NK-92 treated with Interleukin-12 subunit alpha and Interleukin-12 subunit beta, amount 100 ng/mL, for 24 hours (cell line): ENCODE data around the gene ANKS4B.
"Not testable (repeated sequence)": the region's sequence is repeated elsewhere in the genome, so short reads cannot be mapped to it uniquely, and the experiment has no call there.

Experiments used
- DNase-seq: peaks from one replicate; lab custom pipeline; 2025; lab: John Stamatoyannopoulos, UW

The ANKS4B gene, protein sequence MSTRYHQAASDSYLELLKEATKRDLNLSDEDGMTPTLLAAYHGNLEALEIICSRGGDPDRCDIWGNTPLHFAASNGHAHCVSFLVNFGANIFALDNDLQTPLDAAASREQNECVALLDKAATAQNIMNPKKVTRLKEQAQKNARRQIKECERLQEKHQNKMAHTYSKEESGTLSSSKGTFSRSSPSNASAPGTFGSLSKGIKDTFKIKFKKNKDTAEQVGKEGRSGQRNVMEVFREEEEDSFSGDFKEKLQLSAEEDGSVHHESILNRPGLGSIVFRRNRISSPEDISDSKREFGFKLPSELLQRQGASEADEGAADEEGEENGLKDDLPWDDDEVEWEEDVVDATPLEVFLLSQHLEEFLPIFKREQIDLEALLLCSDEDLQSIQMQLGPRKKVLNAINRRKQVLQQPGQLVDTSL

DNA sequence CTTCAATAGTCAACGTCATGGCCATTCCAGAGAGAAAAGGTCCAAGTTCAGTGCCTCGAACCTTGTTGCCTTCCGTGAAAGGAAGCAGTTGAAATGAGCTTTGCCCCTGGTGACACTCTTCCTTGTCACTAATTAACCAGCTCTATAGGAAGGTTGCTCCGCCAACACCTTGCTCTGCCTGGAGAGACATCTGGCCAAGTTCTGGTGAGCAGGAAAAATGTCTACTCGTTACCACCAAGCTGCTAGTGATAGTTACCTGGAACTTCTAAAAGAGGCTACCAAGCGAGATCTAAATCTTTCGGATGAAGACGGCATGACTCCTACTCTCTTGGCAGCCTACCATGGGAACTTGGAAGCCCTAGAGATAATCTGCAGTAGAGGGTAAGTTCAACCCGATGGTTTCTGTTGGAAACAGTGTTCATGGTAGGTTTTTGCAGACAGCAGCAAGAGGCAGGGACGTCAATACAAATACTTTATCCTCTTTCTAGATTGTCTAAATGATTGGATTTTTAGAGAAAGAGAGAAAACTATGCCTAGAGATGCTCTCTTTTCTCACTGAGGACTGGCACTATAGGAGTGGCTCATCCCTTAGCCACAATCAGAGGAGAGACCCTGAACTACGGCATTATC, at the start of gene ANKS4B:
ANKS4B (plus strand) TSS at position 179 of the 630 bp plus-strand sequence; CDS start at position 218, 39 bp downstream.
- DNase-seq: no peak

DNA sequence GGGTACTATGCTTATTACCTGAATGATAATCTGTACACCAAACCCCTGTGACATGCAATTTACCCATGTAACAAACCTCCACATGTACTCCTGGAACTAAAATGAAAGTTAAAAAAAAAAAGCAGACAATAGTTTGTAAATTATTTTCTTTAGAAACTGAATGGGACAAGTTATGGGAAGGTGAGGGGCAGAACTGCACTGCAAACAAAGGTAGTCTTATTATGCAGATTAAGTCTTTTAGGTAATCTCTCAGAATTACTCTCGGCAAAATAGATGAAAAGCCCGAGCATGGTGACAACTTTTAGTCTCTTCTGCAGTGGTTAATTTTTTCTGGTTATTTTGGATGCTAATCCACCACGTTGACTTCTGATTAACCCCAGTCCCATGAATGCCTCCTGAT, 49.5 kb upstream of the ANKS4B start:
- no peak for DNase-seq

DNA sequence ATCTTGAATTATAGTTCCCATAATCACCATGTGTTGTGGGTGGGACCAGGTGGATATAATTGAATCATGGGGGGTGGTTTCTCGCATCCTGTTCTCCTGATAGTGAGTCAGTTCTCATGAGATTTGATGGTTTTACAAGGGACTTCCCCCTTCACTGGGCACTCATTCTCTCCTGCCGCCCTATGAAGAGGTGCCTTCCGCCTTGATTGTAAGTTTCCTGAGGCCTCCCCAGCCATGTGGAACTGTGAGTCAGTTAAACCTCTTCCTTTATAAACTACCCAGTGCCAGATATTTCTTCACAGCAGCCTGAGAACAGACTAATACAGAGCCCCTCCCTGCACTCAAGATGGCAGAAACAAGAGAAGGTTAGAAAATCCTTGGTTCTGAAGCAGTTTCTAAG, 48.7 kb upstream of the ANKS4B start:
- DNase-seq: no peak

DNA sequence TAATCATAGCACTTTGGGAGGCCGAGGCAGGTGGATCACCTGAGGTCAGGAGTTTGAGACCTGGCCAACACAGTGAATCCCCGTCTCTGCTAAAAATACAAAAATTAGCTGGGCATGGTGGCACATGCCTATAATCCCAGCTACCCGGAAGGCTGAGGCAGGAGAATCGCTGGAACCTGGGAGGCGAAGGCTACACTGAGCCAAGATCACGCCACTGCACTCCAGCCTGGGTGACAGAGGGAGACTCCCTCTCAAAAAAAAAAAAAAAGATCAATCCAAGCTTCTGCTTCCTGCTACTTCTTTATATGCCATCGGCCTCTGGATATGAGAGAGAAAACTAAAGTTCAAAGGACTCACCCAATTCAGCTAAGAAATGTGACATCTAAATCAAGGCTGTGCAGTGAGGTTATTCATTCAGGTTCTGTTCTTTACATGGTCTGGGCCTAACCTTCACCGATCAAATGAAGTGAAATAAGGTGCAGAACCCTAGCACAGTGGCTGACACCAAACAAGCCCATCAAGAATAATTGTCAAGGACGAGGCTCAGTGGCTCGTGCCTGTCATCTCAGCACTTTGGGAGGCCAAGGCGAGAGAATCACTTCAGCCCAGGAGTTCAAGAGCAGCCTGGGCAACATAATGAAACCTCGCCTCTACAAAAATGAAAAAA, 47.7 kb upstream of the ANKS4B start:
- no peak for DNase-seq

DNA sequence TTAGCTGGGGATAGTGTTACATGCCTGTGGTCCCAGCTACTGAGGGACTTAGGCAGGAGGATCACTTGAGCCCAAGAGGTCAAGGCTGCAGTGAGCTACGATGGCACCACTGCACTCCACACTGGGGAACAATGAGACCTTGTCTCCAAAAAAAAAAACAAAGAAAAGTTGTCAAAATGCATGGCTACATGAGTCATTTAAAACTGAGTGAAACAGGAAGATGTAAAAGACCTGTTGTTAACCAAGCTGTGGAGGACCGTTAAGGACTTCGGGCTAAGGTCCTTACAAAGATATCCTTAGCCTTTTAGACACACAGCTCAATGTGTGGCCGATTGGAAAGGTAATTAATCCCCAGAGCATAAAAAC, 47.2 kb upstream of the ANKS4B start:
- no peak for DNase-seq

DNA sequence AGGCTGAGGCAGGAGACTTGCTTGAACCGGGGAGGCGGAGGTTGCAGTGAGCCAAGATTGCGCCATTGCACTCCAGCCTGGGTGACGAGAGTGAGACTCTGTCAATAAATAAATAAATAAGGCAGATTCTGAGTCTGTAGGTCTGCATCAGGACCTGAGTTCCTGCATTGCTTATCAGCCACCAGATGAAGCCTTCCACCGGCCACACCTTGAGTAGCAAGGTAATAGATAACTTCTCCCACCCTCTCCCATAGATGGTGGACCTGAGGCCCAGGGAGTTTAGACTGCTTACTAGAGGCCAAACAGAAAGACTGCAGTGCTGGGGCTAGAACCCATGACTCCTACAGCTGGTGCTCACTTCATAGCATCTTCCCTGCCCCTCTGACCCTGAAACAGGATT, 44.2 kb upstream of the ANKS4B start:
- no peak for DNase-seq

DNA sequence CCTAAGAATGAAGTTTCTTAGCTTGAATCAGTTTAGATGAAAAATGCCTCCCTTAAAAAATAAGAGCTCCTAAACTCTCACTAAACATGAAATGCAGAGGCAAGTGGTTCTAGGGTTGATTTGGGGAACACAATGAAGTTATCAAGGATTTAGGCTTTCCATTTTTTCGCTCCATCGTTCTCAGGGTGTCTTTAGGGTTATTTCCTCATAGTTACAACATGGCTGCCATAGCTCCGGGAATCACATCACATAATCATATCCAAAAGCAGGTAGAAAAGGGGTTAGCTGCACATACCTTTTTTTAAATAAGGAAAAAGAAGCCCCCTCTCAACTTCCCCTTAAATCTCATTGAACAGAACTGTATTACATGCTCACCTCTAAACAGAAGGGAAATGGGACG, 43.5 kb upstream of the ANKS4B start:
- no peak for DNase-seq

DNA sequence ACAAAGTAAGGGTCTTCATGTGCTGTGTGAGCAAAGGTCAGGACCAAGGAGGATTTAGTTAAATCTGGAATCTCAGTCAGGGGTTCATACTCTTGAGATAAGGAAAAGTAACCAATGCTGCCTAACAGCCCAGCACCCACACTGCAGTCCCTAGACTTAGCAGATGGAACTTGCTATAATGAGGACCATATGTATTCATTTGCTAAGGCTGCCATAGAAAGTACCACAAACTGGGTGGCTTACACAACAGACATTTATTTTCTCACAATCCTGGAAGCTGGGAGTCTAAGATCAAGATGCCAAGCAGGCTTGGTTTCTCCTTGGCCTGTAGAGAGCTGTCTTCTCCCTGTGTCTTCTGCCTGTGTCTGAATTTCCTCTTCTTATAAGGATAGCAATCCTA, 42.9 kb upstream of the ANKS4B start:
- no peak for DNase-seq

DNA sequence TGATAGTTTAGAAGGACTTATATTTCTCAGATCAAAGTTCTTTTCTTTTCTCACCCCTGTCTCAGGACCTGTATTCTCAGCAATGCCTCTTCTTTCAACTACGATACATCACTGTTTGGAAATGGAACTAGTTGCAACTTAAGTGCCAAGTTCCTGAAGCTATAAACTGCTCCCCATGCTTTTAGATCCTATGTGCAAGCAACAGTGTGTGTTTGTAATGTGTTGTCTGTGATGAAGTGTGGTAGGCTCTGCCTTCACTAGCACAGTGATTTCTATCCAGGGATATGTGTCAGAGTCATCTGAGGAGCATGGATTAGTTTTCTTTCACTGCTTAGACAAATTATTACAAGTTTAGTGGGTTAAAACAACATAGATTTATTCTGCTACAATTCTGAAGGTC, 40.5 kb upstream of the ANKS4B start:
- no peak for DNase-seq

DNA sequence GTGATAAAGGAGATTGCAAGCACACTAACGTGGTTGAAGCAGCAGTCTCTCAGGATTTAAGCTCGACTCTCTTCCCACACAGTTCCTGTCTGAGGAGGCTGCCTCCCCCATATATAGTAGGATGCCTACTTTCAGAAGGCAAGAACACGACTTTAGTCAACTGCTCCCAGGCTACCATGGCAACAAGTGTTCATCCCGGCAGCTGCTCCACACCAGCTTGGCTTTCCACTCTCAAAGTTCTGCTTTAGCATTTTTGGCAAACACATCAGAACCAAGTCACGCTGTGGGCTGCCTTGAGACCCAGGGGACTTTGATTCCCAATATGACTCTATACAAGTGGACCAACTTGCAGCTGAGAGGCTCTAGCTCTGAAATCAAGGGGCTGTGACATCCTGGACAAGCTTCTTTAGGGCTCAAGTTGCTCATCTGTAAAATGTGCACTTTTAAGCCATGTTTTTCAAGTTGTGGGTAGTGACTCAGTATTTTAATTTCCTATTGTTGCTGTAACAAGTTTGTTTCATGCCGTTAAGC, 38.7 kb upstream of the ANKS4B start:
- DNase-seq: no peak

DNA sequence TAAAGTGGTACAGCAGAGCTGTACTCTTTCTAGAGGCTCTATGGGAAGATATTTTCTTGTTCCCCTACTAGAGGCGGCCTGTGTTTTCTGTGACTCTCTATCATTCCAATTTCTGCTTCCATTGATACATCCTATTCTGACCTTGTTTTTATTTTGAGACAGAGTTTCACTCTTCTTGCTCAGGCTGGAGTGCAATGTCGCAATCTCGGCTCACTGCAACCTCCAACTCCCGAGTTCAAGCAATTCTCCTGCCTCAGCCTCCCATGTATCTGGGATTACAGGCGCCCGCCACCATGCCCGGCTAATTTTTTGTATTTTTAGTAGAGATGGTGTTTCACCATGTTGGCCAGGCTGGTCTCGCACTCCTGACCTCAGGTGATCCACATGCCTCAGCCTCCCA, 38.2 kb upstream of the ANKS4B start:
- DNase-seq: not testable (repeated sequence)

DNA sequence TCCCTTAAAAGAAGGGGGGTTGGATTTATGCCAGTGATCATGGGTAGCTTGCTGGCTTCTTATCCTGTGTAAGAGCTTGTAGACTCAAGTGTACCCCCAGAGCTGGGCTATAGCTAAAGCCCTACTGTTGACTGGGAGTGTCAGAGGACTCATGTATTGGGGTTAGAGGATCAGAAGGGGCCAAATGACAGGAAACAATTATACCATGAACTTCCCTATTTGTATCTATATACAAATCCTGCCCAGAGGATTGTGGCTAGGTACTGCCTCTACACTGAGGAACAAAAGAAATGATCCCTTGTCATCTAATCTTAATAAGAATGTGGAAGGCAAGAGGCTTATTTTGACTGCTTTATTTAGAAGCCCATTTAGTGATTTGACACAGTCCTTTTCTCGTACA, 36.4 kb upstream of the ANKS4B start:
- DNase-seq: no peak

DNA sequence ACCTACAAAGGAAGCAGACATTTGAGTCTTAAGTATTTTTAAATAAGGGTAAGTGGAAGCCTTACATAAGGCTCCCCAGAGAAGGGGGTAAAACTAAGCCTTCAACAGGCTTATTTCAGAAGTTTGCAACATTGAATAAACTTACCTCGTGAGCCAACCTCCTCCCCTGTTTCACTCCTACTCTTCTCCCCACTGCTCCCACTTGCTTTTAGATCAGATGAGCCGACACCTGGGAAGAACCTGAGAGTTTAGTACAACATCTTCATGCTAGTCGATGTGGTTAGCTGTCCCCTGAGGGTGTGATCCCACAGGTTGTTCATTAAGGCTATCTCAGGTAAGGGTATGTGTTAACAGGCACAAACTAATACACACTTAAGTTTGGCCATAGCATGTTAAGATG, 35.9 kb upstream of the ANKS4B start:
- no peak for DNase-seq

DNA sequence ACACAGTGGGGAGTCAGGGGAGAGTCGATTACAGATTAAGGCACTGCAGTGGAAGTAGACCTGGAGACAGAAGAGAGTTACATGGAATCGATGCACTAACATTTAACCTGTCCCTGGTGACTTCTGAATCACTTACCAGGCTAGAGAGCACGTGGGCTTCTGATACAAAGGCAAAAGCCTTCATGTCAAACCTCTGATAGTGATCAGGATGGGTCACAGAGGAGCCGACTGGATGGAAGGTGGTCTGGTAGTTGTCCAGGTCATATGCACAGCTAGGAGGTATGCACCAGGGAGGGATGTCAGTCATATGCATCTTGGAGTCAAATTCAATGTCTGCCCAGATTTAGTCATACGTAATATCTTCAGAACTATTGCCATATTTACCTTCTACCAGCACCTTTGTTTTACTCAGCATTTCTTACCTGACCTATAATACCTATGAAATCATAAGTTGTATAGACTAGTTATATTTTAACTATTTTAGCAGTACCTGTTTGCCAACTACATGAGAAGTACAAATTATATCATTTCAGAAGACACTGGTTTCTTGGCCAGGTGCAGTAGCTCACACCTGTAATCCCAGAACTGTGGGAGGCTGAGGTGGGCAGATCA, 33.8 kb upstream of the ANKS4B start:
- no peak for DNase-seq

DNA sequence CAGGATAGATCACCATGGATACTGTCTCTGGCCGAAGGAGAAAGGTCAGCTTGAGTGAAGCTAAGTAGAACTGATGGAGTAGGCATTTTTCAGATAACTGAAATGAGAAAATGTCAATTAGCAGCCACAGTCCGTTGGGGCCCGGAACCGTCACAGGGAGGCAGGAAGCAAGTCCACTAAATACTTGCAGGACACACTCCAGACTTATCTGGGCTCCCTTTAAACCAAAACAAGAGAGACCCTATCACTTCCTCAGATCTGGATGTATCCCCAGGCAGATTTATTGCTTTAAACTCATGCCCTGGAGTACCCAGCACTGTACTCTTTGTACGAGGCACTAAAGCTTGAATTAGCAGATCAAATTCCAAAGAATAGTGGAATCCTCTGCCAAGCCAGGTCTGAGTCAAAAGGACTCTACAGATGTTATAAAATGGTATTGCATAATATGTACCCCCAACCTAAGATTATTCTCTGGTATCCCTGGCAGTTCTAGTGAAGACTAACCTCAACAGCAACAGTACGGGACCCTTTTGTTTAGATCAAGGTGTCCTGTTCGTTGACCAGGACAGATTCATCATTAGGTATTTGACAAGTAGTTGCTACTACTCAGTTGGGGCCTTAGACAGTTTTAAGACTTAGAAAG, 30.2 kb upstream of the ANKS4B start:
- DNase-seq: no peak

DNA sequence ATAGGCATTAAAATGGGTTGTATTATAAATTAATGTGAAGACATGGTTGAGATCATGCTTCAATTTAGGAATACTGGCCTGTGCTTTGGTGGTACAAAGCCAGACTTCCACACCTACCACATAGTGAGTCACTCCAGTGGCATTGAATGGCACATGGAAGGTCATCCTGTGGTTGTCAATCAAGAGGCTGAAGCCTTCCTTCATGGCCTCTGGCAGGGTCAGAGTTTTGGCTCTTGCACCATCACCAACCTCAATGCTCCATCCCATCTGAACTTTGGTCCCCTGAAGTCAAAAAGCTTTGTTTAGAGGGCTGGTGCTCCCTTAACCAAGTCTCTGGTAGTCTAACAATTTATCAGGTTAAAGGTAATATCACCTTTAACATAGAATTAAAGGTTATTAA, 28.2 kb upstream of the ANKS4B start:
- DNase-seq: no peak

DNA sequence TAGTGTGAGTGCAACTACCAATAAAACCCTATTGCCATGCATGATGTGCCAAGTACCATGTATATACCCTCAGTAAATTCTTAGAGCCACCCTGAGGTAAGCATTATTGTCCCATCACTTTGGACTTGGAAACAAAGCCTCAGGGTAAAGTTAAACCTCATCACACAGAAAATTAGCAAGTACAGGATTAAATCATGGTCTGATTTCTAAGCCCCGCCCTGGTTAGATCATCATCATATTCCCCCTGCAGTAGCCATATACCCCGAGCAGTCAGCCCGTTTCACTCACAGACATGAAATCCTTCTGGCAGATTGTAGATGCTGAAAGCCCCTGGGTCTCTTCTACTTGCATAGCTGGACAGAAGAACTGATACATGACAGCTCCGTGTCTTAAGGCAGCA, 26.9 kb upstream of the ANKS4B start:
- no peak for DNase-seq

DNA sequence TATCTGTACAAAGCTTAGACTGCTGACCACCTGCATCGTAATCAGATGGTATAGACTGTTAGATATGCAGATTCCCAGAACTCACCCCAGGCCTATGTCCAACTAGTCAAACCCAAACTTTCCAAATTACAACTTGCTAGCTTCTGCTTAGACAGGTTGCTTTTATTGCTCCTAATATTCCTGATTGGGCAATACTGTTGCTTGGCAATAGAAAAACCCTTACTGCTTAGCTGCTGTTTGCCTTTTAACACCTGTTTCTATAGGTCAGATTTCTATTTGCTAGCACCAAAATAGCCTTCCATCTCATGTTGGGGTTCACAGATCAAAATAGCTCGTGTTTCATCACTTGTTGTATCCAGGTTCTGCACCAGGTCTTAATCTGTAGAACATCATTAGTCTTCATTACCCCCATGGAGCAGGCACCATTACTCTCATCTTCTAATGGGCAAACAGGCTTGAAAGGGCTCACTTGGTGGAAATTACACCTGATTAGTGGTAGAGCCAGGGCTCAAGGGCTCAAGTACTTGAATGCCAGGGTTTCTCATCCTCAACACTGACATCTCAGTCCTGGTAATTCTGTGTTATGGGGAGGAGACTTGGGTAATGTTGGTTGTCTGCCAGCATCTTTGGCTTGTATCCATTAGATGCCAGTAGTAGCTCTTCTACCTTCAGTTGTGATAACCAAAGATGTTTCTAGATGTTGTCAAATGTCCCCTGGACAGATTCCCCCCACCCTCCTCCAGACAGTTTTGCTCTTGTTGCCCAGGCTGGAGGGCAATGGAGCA, 24.9 kb upstream of the ANKS4B start:
- no peak for DNase-seq

DNA sequence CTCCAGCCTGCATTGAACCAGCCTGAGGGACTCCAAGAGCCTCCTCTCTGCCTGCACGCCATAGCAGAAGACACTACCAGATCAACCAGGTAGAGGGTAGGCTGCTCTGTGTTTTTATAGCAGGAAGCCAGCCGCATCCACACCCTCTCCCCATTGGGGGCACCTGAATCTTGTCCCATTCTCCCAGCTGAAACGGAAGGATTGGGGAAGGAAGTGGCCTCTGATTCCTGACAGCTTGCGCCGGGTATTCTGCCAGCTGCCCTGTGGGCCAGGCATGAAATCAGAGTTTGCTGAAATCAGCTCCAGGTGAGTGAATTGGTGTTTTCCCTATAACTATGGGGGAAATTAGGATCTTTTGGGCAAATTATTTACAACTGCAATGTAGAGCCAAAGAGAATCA, 22.0 kb upstream of the ANKS4B start, which contains the start of gene ZP2:
ZP2 (minus strand) TSS at position 89 of the 400 bp plus-strand sequence; CDS start at position 62, 27 bp downstream.
- no peak for DNase-seq

DNA sequence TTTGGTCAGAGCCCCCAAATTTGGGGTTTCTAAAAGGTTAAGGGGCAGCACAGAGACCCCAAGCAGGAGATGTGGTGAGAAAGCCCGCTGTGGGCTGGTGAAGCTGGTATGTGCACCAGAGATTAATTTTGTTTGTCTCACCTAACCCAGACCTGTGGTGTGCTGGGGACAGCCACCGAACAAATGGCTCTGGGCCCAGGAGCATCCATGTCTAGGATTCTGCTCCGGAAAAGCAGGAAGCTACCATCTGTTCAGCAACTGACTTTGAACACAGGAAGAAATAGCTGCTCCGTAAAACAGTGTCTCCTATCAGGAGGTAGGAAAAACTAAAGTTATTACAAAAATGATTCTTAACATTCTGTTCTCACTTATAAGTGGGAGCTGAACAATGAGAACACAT, 19.4 kb upstream of the ANKS4B start:
- no peak for DNase-seq

DNA sequence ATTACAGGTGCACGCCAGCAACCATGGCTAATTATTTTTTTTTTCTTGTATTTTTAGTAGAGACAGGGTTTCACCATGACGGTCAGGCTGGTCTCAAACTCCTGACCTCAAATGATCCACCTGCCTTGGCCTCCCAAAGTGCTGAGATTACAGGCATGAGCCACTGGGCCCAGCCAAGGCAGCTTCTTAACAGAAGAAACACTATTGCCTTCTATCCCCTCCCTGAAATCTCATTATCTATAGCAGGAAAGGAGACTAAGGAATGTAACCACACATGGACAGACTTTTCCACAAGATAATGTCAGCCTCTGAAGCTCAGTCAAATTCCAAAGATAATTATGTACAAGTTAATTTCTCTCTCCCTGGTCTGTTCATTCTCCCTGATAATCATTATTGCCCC, 16.4 kb upstream of the ANKS4B start:
- no peak for DNase-seq
